K562 (cell line): ENCODE results near the gene ZBTB22. TPM values are rescaled to one million over a fixed set of nuclear protein-coding genes. Genes with fewer than 3 reads are reported as not detected.

ENCODE experiments used
- CBFA2T3 ChIP-seq: fragments of 450-650 bp; IDR thresholded peaks from 2 replicates; pipeline ENCODE4 v1.6.1; 2017
- ETS2 ChIP-seq: IDR thresholded peaks from 2 replicates; pipeline ENCODE4 v1.6.1; 2016; ENCODE audit warnings: borderline replicate concordance, missing genetic modification characterization, mild to moderate bottlenecking, moderate library complexity, missing compliant biosample characterization; ENCODE audit not compliant: poor library complexity, severe bottlenecking
- HDAC1 ChIP-seq, 2 experiments: fragments of 450-650 bp; IDR thresholded peaks; 2 replicates each; pipeline ENCODE4 v1.6.1; 2016 to 2017; ENCODE audit warnings: inconsistent platforms in 1 of 2, mild to moderate bottlenecking in 1 of 2, moderate library complexity in 1 of 2
- HDAC2 ChIP-seq: fragments of 450-650 bp; IDR thresholded peaks from 2 replicates; pipeline ENCODE4 v1.6.1; 2016; ENCODE audit warnings: mild to moderate bottlenecking
- KLF1 ChIP-seq: fragments of 450-650 bp; IDR thresholded peaks from 2 replicates; pipeline ENCODE4 v1.6.1; 2016; ENCODE audit warnings: missing genetic modification characterization, missing compliant biosample characterization
- LARP7 ChIP-seq: fragments of 450-650 bp; IDR thresholded peaks from 2 replicates; pipeline ENCODE4 v1.6.1; 2016
- MAZ ChIP-seq, 2 experiments: fragments of 450-650 bp in 1 of 2; sonication (generic) in 1 of 2; formaldehyde crosslinking; IDR thresholded peaks in 1 of 2; conservative IDR thresholded peaks in 1 of 2; 2 replicates each; pipeline versions ENCODE4 v1.4.0 to v1.5.0; 2020; ENCODE audit warnings: mild to moderate bottlenecking in 1 of 2, missing genetic modification reagents in 1 of 2
- MBD2 ChIP-seq: sonication (generic); IDR thresholded peaks from 2 replicates; pipeline ENCODE4 v1.6.1; 2016; ENCODE audit warnings: low read depth, borderline replicate concordance
- MEIS2 ChIP-seq: fragments of 450-650 bp; IDR thresholded peaks from 2 replicates; pipeline ENCODE4 v1.6.1; 2014; ENCODE audit warnings: mild to moderate bottlenecking; ENCODE audit not compliant: partially characterized antibody
- NCOA2 ChIP-seq, 2 experiments: fragments of 450-650 bp; IDR thresholded peaks; 2 replicates each; pipeline ENCODE4 v1.6.1; 2018; ENCODE audit warnings: mild to moderate bottlenecking in 2 of 2, moderate library complexity in 1 of 2; ENCODE audit not compliant: partially characterized antibody in 2 of 2
- NR4A1 ChIP-seq, 2 experiments: fragments of 250-450 bp in 1 of 2; fragments of 450-650 bp in 1 of 2; sonication (Bioruptor Pico) in 1 of 2; IDR thresholded peaks; 2 replicates each; pipeline versions ENCODE4 v1.4.0 to v1.6.1; 2016 to 2020; ENCODE audit warnings: mild to moderate bottlenecking in 2 of 2, missing compliant biosample characterization in 1 of 2, missing genetic modification characterization in 1 of 2, moderate library complexity in 1 of 2
- PYGO2 ChIP-seq: fragments of 450-650 bp; IDR thresholded peaks from 2 replicates; pipeline ENCODE4 v1.6.1; 2016; ENCODE audit warnings: mild to moderate bottlenecking, missing genetic modification characterization, moderate library complexity, missing compliant biosample characterization
- SAFB2 ChIP-seq: fragments of 200-400 bp; formaldehyde crosslinking; IDR thresholded peaks from 2 replicates; pipeline ENCODE4 v1.6.1; 2018; ENCODE audit warnings: borderline replicate concordance, low read length, low read depth, moderate library complexity; ENCODE audit not compliant: severe bottlenecking
- SMAD4 ChIP-seq: fragments of 250-450 bp; sonication (Bioruptor Pico); conservative IDR thresholded peaks from 2 replicates; pipeline ENCODE4 v1.8.0; 2021; ENCODE audit warnings: inconsistent platforms, mild to moderate bottlenecking, moderate library complexity
- YBX1 ChIP-seq: fragments of 450-650 bp; IDR thresholded peaks from 2 replicates; pipeline ENCODE4 v1.7.1; 2016; ENCODE audit warnings: mild to moderate bottlenecking
- YY1 ChIP-seq, 3 experiments: IDR thresholded peaks; 2 replicates each; pipeline ENCODE4 v1.6.1; 2011; ENCODE audit warnings: low read length in 2 of 3, mild to moderate bottlenecking in 2 of 3, moderate library complexity in 2 of 3, borderline replicate concordance in 1 of 3, control low read depth in 1 of 3, low read depth in 1 of 3; ENCODE audit not compliant: insufficient read depth in 3 of 3, insufficient replicate concordance in 2 of 3, control insufficient read depth in 1 of 3, insufficient read length in 1 of 3; ENCODE audit errors: extremely low read depth in 1 of 3
- ZNF175 ChIP-seq: fragments of 200-800 bp; sonication (Bioruptor generic); IDR thresholded peaks from 2 replicates; pipeline ENCODE4 v1.6.1; 2016; ENCODE audit warnings: low read depth, mild to moderate bottlenecking, missing genetic modification characterization, missing compliant biosample characterization
- ZNF79 ChIP-seq: fragments of 250-450 bp; sonication (Bioruptor Pico); IDR thresholded peaks from 2 replicates; pipeline ENCODE4 v1.4.0; 2020; ENCODE audit warnings: low read depth, mild to moderate bottlenecking, moderate library complexity
- polyA plus RNA-seq, 8 experiments: library from polyadenylated mRNA; depleted of rRNA in 4 of 8; stranded (reverse) in 5 of 8; unstranded in 3 of 8; fragments of >200 nt; fragmentation: Nextera tagmentation in 2 of 8; fragmentation: Illumina TruSeq in 1 of 8; extraction: Ambion mirVana in 2 of 8; extraction: Trizol in 1 of 8; gene quantifications; 2 replicates each; pipeline versions ENCODE4 v1.2.1 to v1.2.3, GENCODE V29; 2011 to 2014; ENCODE audit warnings: inconsistent platforms in 1 of 8, missing spikeins in 1 of 8
- total RNA-seq, 7 experiments: library from RNA; depleted of rRNA in 6 of 7; stranded (reverse); fragments of >200 nt in 6 of 7; fragmentation: Illumina TruSeq in 2 of 7; extraction: Trizol in 2 of 7; gene quantifications; 2 replicates each; pipeline versions ENCODE4 v1.2.1 to v1.2.3, GENCODE V29; 2011 to 2021; ENCODE audit warnings: low replicate concordance in 1 of 7
- TF ChIP-seq, protein P1 (sequence below): fragments of 250-450 bp; sonication (Bioruptor Pico); IDR thresholded peaks from 2 replicates; pipeline ENCODE4 v1.8.0; 2022; ENCODE audit warnings: inconsistent platforms
- TF ChIP-seq, protein P2 (sequence below): sonication (generic); formaldehyde crosslinking; IDR thresholded peaks from 2 replicates; pipeline ENCODE4 v1.8.0; 2022; ENCODE audit warnings: mild to moderate bottlenecking, missing genetic modification reagents
- TF ChIP-seq, protein P3 (sequence below): fragments of 250-450 bp; sonication (Bioruptor Pico); IDR thresholded peaks from 2 replicates; pipeline ENCODE4 v1.5.0; 2021; ENCODE audit warnings: mild to moderate bottlenecking, borderline replicate concordance

ZBTB22 gene
- total and polyA plus RNA-seq, 9 of the 15 experiments (the other 6 are each of a cell fraction or from before 2014, with no cell fraction given), result 0.21 to 11.9 (median 7.1) TPM

DNA sequence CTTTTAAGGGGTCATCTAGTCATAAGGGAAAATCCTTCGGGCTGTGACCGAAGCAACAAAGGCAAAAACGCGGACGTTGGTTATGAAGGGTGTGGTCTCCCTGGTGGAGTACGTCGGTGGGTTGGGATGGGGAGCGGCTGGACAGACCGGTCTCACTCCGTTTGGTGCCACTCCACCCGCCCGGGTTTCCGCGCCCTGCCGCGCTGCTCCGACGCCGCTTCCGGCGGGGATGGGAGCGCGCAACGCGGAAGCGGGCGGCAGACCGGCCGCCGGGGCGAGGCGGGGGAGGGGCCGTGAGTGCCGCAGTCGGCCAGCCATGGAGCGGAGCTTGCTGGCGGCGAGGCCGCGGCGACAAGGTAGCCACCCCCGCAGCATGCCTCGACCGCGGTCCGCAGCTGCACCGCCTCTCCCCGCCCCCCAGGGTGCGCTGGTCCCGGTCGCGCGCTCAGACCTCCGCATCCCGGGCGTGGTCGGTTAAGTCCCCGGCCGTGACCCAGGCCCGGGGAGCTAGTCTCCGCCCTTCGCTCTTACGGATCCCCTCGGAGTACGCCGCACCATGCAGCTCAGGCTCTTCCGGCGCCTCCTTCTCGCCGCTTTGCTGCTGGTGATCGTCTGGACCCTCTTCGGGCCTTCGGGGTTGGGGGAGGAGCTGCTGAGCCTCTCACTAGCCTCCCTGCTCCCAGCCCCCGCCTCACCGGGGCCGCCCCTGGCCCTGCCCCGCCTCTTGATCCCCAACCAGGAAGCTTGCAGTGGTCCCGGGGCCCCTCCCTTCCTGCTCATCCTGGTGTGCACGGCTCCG, 40.5 kb downstream of the ZBTB22 start, which contains the start of gene B3GALT4 (continued):
- TF ChIP-seq, protein P1, sequence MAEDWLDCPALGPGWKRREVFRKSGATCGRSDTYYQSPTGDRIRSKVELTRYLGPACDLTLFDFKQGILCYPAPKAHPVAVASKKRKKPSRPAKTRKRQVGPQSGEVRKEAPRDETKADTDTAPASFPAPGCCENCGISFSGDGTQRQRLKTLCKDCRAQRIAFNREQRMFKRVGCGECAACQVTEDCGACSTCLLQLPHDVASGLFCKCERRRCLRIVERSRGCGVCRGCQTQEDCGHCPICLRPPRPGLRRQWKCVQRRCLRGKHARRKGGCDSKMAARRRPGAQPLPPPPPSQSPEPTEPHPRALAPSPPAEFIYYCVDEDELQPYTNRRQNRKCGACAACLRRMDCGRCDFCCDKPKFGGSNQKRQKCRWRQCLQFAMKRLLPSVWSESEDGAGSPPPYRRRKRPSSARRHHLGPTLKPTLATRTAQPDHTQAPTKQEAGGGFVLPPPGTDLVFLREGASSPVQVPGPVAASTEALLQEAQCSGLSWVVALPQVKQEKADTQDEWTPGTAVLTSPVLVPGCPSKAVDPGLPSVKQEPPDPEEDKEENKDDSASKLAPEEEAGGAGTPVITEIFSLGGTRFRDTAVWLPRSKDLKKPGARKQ (CRISPR knock-in tag), result no peak
- TF ChIP-seq, protein P2, sequence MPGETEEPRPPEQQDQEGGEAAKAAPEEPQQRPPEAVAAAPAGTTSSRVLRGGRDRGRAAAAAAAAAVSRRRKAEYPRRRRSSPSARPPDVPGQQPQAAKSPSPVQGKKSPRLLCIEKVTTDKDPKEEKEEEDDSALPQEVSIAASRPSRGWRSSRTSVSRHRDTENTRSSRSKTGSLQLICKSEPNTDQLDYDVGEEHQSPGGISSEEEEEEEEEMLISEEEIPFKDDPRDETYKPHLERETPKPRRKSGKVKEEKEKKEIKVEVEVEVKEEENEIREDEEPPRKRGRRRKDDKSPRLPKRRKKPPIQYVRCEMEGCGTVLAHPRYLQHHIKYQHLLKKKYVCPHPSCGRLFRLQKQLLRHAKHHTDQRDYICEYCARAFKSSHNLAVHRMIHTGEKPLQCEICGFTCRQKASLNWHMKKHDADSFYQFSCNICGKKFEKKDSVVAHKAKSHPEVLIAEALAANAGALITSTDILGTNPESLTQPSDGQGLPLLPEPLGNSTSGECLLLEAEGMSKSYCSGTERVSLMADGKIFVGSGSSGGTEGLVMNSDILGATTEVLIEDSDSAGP, result no peak
- peak; percentile 95 for TF ChIP-seq SMAD4 (CRISPR knock-in tag)
- no peak for TF ChIP-seq SAFB2
- TF ChIP-seq, protein P3, sequence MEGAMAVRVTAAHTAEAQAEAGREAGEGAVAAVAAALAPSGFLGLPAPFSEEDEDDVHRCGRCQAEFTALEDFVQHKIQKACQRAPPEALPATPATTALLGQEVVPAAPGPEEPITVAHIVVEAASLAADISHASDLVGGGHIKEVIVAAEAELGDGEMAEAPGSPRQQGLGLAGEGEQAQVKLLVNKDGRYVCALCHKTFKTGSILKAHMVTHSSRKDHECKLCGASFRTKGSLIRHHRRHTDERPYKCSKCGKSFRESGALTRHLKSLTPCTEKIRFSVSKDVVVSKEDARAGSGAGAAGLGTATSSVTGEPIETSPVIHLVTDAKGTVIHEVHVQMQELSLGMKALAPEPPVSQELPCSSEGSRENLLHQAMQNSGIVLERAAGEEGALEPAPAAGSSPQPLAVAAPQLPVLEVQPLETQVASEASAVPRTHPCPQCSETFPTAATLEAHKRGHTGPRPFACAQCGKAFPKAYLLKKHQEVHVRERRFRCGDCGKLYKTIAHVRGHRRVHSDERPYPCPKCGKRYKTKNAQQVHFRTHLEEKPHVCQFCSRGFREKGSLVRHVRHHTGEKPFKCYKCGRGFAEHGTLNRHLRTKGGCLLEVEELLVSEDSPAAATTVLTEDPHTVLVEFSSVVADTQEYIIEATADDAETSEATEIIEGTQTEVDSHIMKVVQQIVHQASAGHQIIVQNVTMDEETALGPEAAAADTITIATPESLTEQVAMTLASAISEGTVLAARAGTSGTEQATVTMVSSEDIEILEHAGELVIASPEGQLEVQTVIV (CRISPR knock-in tag), result no peak
- no peak for TF ChIP-seq PYGO2 (tag)
- TF ChIP-seq LARP7, result no peak
- TF ChIP-seq HDAC2, result peak; percentile 51; the same call in 1 of the 2 replicates
- no peak for TF ChIP-seq MBD2
- TF ChIP-seq CBFA2T3, result peak; percentile 38; the same call in 1 of the 2 replicates
- TF ChIP-seq NCOA2 (IDR thresholded peaks at IDR 0.05; ENCODE audit: partially characterized antibody in 2 of 2), result no peak
- TF ChIP-seq YBX1, result no peak
- TF ChIP-seq ZNF79 (CRISPR knock-in tag), result no peak
- TF ChIP-seq HDAC1 (IDR thresholded peaks at IDR 0.05), result peak in 1 of 2 experiments; percentile 78; a peak in 2 of 4 replicates
- peak; percentile 93 to 97 for TF ChIP-seq MAZ (CRISPR knock-in tag; conservative IDR thresholded peaks at IDR 0.05 in 1 of 2, IDR thresholded peaks at IDR 0.05 in 1 of 2)
- TF ChIP-seq ETS2 (tag), result no peak
- TF ChIP-seq NR4A1 (CRISPR knock-in tag; IDR thresholded peaks at IDR 0.05), result 0 out of 2 replicates have a peak, but pooled peaks have one; percentile 7
- peak; percentile 44; the same call in 1 of the 2 replicates for TF ChIP-seq NR4A1 (tag; IDR thresholded peaks at IDR 0.05)
- no peak for TF ChIP-seq ZNF175
- peak in 2 of 3 experiments; percentile 78 to 79 for TF ChIP-seq YY1 (IDR thresholded peaks at IDR 0.05; ENCODE audit: borderline replicate concordance in 1 of 3, control insufficient read depth in 1 of 3, extremely low read depth in 1 of 3, insufficient read depth in 3 of 3, insufficient read length in 1 of 3, insufficient replicate concordance in 2 of 3, low read depth in 1 of 3, low read length in 2 of 3)
- peak; percentile 94 for TF ChIP-seq KLF1
- TF ChIP-seq MEIS2, result peak; percentile 43
